NCI-H2107 (cell line): ENCODE results near the gene SLCO4A1.
A peak's percentile ranks its signal among the peaks of the same experiment; 100 is the strongest.

Experiments used
- DNase-seq: peaks from one replicate; lab custom pipeline; 2025; lab: John Stamatoyannopoulos, UW

Gene SLCO4A1

DNA sequence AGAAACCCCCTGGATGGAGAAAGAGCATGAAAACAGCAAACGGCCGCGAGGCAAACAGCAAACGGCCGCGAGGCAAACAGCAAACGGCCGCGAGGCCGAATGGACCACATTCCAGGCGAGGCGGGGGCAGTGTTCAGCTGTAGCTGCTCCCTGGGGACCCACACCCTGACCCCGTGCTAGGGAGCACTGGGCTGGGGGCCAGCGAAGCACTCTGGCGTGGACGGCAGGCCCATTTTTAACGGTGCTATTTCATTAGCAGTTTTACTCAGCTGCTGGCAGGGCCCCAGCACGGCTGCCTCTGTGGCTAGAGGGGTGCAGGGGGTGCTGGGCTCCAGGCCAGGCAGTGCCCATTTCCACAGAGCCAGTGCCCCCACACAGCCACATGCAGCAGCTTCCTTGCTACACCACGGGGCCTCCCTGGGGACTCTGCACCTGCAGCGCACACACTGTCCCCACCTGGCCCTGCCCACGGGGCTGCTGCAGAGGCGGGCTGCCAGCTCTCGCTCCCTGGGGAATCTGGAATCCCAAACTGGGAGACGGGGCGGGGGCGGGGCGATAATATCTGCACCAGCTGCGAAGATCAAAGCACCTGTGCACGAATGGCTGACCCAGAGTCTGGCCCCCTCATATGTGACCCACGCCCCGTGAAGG lies 35.6 kb upstream of the SLCO4A1 start:
- peak; percentile 90 for DNase-seq

DNA sequence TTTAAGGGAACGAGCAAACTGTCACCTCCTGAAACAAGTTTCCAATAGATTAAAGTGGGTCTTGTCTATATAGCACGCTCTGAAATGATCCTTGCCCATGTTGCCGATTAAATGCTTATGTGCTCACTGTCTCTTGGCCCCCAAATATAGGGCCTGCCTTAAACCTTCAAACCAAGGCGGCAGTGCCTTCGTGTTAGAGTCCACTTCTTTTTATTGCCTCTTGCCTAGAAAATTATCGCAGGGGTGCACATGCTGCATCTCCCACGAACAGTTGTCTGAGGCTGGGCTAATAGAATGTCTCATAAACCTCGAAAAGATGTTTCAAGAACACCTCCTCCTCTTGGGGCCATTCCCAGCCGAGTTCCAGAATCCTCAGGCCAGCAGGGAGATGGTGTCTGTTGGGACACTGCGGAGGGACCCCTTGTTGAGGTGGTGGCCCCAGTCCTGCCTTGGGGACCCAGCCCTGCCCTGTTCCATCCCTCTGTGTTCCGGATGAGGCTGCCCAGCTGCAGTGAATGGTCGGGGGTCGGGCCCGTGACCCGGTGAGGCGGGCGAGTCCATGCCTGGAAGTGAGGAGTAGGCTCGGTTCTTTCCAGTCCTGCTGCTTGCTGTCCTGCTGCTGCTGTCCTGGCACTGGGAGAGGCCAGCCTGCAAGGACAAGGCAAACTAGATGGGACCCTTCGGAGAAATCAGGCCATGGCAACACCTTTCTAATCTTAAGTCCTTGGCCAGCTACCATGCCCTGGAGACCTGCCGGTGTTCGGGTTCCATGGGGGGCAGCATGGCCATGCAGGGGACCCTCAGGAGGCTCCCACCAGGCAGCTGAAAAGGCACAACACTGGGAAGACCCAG lies 34.7 kb upstream of the SLCO4A1 start:
- DNase-seq, result no peak

DNA sequence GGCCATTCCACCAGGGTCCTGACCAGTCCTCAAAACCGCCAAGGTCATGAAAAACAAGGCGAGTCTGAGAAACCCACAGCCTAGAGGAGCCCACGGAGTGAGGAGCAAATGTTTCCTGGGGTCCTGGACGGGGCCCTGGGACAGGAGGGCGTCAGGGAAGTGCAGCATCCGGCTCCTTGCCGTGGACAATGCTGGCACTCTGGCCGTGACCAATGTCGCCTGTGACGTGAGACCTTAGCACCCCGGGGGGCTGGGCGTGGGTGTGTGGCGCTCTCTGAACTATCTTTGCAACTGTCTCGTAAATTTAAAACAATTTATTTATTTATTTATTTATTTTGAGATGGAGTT lies 34.1 kb upstream of the SLCO4A1 start:
- no peak for DNase-seq

DNA sequence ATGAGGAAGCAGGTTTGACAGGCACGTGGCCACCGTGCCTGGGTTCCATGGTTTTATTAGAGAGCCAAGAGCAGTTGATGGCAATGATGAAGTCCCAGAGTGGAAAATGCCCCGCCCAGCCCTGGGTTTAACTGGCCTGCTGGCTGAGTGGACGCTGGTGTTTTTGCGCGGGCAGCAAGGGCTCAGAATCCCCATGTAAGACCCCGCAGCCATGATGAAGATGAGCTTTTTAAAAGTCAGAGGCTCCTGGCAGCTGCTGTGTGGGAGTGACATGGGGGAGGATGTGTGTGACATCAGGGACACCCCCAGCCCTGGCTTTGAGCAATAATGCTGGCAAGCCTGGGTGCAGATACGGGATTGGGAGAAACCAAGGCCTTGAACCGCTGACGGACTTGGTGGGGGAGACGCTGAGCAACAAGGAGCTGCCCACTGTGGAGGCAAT lies 33.0 kb upstream of the SLCO4A1 start:
- DNase-seq, result no peak

DNA sequence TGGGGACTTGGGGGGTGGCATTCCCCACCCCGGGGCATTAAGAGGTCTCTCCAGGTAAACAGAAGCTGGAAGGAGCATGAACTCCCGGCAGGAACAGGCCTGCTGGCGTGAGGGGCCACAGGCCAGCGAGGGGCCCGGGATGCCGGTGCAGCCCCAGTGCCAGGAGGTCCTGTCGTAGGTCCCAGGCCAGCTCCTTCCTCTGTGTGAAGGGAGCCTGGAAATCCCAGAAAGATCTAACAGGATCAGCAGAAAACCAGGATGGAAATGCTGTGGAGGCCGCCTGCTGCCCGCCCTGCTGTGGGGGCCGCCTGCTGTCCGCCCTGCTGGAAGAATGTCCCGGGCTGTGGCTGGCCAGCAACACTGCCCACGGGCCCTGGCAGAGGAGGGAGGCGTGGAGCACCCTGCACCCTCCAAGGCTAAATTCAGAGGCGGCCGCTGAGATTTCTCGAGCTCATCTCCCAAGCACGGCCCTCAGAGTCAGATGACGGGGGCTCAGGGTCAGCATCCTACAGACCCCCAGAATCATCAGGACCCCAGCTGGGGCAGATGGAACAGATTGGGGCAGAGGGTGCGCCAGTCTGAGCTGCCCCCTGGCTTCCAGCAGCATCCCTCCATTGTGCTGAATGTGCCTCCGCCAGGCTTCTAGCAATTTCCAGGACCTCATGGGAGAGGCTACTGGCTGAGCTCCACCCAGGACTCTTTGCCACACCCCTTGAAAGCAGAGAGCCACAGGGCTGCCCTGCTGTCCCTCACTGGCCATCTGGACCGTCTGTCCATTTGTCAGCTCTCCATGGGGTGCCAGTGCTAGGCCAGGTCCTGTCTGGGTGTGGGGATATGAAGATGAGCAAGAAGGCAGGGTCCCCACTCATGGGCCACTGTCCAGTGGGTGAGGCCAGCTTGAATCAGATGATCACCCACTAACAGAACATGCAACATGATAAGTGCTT lies 32.2 kb upstream of the SLCO4A1 start:
- no peak for DNase-seq

DNA sequence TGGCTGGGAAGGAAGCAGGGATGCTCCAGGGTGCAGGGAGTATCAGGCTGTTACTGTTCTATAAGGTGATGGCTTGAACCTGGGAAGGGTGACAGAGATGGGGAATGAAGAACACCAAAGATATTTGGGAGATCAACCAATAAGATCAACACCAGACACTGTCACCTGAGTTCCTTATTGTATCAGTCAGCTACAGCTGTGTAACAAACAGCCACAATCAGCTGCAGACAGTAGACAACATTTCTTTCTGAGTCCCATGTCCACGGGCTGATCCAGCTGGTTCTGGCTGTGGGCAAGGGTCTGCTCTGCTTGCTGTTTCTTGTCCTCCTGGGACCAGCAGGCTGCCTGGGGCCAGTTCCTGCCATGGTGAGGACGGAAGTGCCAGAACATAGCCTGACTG lies 31.3 kb upstream of the SLCO4A1 start:
- DNase-seq, result no peak

DNA sequence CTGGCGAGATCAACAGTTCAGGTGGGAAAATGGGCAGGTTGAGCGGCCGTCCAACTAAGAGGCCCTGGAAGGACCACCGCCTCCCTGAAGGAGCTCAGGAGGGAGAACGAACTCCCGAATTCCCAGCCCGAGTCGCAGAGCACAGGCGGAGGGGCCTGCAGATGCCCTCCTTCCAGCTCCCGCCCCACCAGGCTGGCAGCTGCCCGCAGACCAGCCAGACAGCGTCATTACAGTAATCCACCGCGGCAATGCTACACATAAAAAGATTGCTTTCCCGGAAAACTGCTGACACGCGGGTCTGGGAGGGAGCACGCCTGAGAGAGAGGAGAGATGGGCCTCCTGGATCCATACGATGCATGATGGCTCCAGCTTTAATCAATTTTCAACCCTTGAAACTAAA lies 30.5 kb upstream of the SLCO4A1 start:
- DNase-seq, result no peak

DNA sequence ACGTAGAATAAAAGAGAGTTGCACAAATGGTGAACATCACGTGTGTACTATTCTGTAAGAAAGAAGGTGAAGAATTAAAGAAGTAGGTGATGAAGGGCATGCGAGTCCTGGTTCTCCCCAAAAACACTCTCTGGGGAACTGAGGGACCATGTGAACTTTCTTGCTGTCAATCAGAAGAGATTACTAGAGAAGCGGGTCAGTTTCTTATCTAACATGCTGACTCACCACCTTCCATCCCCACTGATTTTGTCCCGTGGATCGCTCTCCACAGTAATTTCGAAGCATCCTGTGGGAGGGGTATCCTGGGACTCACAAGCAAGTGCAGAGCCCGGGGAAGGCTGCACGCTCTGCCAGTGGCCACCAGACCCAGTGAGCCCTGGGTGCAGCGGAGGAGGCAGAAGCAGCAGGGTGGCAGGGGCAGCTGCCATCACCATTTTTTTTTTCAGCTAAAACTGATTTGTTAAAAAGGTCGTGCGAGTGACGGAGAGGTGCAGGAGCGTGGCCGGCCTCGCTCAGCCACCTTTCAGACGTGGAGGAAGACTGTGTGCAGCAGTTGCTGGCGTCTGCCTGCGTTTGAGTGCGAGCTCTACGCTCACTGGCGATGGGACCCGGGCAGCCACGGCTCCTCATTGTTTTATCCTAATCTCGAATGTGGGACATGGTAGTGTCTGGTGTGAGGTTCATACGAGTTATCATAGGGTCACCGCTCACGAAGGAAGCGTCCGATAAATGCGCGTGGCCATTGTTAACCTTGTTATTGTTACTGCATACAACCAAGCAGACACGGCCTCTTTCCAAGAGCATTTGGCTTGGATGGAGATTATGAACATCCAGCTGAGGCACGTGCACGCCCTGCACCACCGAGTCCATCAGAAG lies 28.0 kb upstream of the SLCO4A1 start:
- no peak for DNase-seq

DNA sequence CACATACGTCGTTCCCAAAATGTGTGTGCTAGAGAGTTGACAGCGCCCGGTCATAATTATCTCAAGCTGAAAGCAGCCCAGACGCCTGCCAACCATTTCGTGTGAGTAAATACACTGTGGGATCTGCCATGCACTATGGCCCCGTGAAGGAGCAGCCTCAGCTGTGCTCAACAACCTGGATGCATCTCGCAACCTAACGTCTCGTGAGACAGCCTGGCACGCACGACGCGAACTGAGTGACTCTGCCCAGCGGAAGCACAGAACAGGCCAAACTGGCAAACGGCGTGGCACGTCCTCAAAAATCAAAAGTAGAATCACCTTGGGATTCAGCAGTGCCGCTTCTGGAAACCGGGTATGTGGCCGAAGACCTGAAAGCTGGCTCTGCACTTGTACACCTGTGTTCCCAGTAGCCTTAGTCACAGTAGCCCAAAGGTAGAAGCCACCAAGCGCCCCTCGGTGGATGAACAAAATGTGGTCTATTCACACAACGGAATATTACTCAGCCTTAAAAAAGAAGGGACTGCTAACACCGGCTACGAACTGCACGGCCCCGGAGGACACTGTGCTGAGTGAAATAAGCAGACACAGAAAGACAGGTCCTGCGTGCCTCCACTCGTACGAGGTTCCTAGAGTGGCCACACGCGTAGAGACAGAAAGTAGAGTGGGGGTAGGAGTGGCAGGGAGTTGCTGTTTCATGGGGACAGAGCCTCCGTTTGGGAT lies 27.2 kb upstream of the SLCO4A1 start:
- DNase-seq, result no peak

DNA sequence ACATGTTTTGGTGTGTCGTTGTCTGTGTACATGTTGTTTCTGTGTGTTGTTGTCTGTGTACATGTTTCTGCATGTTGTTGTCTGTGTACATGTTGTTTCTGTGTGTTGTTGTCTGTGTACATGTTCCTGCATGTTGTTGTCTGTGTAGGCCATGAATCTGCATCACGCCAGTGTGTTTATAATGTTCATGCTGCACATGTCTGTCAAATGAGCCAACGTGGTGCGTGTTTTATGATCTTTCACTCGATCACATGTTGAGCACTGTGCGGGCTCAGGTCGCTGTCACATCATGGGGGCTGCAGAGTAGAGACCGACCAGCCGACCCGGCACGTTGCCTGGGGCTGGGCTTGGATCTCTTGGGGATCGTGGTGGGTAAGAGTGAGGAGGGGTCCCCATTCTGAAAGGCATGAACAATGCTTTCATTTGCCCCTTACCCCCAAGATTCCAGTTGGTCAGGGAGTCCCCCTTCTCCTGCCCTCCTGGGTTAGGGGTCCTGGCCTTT lies 26.5 kb upstream of the SLCO4A1 start:
- no peak for DNase-seq

DNA sequence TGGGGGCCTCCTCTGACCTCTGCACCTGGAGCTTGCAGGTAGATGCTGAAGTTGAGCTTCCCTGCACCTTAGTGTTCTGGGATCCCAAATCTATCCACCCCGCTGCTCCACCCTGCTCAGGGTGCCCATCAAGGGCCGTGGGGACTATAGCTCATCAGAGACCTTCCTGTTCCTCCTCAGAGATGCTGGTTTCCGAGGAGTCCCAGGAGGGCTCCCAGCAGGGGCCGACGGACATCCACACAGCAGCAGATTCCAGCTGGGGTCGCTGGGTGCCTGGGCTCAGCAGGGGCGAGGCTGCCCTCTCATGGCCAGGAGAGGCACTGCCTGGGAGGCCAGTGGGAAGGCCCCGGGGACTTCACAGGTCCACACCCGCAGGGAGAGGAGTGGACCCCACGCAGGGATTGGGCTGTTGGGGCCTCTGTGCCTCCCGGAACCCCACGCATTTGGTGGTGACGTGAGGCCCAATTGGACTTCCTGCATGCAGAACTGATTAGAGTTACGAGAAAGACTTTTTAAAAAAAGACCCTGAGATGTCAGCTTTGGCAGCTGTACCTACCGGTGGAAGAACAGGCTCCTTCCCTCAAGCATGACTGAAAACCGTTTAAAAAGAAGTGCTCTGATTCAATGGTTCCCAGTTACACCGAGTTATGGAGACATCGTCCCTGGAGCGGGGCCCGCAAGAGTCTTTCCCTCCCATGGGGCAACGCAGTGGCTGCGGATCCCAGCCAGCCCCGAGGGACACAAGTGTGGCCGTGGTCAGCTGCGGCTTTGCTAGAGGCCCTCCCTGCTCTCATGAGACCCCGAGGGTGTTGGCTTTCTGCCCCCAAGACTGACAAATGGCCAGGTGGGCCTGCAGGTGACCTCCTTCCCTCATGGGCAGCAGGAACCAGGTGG lies 25.3 kb upstream of the SLCO4A1 start:
- DNase-seq, result peak; percentile 49

DNA sequence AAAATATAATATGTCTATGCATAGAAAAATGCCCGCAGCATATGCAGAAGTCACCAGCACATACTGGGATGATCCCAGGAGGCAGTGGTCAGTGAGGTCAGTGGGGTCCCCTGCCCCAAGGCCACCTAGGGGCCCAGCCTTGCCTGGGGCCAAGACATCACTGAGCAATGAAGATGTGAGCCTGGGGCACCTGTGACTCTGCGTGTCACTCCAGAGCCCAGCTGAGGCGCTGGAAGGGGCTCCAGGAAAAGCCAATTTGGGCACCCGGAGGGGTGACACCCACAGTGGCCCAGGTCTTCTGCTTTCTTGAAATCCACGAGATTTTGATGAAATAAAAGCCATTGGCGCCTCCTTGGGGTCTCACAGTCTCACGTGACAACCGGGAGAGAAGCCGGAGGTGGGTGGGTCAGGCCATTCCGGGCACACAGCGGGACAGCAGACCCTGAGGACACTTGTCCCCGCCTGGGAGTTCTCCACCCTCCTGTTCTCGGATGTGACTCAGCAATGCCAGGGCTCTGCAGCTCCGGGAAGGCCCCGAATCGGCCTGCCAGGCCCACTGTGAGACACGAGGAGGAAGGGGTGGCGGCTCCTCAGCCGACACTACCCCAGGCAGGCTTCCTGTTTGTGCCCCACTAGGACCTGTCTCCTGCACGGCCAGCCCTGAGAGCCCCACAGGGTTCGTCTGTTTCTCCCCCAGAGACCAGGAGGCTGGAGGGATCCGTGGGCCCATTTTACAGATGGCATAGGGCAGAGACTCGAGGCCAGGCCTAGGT lies 24.4 kb upstream of the SLCO4A1 start:
- no peak for DNase-seq

DNA sequence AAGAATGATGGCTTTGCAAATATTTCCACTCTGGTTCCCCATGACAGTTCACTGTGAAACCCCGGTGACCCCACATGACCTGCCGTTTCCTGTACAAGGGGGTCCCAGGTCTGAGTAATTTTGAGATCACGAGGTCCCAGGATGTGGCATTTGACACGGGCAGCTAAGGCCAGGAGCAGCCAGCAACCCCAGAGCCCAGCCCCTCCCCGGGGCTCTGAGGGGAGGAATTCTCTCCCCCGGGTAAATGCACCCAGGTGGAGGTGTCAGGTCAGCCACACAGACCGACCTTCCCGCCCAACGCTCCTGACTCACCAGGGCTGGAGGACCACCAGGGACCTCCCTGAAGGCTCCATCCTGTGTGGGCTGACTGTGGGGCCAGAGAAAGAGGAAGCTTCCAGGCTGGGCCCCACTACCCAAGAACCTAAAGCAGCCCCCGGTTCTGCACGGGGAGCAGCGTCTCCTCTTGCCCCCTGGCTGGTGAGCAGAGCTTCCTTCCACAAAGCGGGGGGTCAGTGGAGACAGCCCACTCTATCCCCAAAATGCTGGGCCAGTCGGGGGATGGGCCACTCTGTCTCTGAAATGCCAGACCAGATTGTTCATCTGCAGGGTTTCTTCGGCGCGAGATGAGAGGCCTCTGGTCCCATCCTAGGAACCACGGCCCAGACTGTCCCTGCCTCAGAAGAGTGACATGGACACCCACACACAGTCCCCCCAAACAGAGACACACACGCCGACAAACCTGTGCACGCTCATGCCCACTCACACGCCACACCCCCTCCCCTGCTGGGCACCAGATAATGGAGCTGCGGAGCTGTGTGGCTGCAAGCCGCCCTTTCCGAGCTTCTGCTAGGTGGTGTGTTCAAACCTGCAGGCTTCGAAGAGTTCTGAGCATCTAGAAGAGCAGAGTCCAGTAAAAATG lies 23.4 kb upstream of the SLCO4A1 start:
- DNase-seq, result no peak

DNA sequence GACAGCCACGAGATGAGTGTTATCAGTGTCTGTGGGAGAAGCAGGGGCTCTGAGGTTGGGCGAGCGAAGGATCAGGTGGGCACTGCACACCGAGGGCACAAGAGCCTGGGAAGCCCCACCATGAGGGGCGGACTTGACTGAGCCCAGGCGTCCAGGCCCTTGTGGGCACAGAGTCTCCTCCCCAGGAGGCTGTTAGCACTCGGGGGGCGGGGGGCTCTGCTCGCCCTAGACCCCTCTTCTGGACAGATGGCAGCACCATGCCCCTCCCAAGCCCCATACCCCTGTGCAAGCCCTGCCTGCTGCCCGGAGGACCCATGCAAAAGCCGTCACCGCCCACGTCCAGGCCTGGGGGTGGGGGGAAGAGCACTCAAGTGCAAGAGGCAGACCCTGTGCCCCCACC lies 21.7 kb upstream of the SLCO4A1 start:
- no peak for DNase-seq

DNA sequence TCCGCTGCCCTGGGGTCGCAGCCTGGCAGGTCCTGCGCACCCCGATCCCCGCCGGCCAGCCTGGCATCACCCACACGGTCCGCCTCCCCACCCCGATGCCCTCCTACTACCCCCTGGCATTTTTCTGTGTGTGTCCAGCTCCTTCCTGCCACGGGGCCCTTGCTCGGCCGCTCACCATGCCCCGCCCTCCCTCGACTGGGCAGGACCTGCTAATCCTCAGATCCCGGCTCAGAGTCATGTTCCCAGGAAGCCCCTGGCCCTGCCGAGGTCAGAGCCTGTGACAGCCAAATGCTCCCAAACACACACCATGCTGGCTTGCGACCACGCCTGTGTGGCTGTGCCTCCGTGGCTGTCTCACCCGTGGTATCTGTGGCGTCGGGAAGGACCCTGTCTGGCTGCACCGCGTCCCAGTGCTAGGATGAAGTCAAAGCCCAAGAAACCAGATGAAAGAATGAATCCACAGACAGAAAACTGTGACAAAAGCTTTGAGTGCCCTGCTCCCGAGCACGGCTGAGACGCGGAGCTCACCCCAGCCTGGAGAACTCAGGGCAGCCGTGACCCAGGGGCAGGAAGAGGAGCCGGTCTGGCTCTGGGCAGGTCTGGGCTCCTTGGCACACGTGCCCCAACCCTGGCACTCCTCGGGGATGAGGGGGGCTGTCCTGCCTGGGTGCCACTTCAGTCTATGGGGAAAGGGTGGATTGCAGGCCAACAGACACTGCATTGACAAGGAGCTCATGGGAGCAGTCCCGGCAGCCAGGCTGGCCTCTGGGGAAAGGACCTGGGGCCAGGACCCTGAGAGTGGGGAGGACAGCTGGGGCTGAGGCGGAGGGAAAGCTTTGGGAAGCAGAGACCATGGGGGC lies 20.8 kb upstream of the SLCO4A1 start:
- DNase-seq, result no peak

DNA sequence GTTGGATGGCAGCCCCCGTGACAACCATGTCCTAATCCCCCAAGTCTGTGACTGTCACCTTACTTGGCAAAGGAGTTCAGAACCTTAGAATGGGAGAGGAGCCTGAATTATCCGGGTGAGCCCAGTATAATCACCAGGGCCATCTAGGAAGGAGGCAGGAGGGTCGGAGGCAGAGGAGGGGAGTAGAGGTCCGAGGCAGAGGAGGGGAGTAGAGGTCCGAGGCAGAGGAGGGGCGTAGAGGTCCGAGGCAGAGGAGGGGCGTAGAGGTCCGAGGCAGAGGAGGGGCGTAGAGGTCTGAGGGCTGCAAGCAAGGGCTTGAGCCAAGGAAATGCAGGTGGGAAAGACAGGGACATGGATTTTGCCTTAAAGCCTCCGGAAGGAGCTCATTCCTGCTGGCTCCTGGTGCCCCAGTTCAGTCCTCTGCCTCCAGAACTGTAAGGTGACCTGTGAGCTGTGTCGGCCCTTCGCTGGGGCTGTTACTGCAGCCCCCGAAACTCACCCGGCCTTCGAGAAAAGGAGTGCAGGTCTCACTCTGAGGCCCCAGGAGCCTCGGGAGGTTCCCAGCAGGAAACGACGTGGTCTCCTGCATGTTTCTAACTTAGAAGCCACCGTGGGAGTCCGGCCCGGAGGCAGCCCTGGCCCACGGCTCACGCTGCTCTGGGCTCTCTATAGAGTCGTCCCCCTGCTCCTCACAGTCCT lies 20.0 kb upstream of the SLCO4A1 start:
- DNase-seq, result no peak
